ENCODE results near the gene GPR135. TPM values are rescaled to one million over a fixed set of nuclear protein-coding genes. Genes with fewer than 3 reads are reported as not detected.

Gene GPR135
- total RNA-seq, 3 donors from 2014 or later, result 1.7 to 4.9 (median 2.8) TPM

DNA sequence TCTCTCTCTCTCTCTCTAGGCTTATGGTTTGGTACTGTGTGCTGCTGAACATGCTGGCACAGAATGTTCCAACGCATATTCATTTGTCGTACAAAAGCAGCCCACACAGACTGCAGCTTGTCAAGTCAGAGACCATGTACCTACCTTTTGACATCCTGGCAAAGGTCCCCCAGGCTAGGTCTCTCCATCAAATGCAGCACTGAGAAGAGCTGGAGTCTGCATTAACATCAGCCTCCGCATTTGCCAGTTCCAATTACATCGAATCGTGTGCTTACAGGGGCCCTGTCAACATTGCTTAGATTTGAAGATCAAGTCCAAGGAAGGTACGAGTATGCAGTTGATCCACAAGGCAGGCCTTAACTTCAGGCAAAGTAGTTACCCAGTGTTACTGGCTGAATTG, 47.9 kb downstream of the GPR135 start:
- DNase-seq (no peak), ATAC-seq (no peak)
- Histone ChIP-seq H3K4me1 (ENCODE audit: low read depth) (peaks cover 4% of the 10 kb centered on the region), H3K4me3 (no peak overlapping the region), H3K9me3 (no peaks in the 10 kb centered on the region), H3K36me3 (ENCODE audit: low read depth) (no peaks in the 10 kb centered on the region)
- no peak for TF ChIP-seq CTCF (IDR thresholded peaks at IDR 0.05)
- intact Hi-C loops (cut with DNase I, micrococcal nuclease), result no loop called here

GRCh38 chr14:59415836-59416602, 49.2 kb downstream of the GPR135 start:
- Histone ChIP-seq H3K36me3 (ENCODE audit: low read depth) (no peaks in the 10 kb centered on the region), H3K9me3 (no peaks in the 10 kb centered on the region), H3K4me1 (ENCODE audit: low read depth) (peaks cover 4% of the 10 kb centered on the region), H3K4me3 (no peak overlapping the region)
- DNase-seq (no peak), ATAC-seq (no peak)
- no peak for TF ChIP-seq CTCF (IDR thresholded peaks at IDR 0.05)
- intact Hi-C loops (cut with DNase I, micrococcal nuclease), result no loop called here

Other genes with a start within 250 kb of the GPR135 start
- 10 to 100 TPM; 12.8 to 19.2 (median 16.1) TPM for gene L3HYPDH, start 19.0 kb upstream of the GPR135 start, total RNA-seq
- 10 to 100 TPM; 32.9 to 39.2 (median 37.4) TPM for gene JKAMP, start 19.1 kb upstream of the GPR135 start, total RNA-seq
- gene CCDC175, start 111.4 kb upstream of the GPR135 start, total RNA-seq, result 1 to 10 TPM in 1 of 3 donors, under 1 TPM in 2; 0.09 to 1.6 (median 0.60) TPM